GM06990 (cell line): ENCODE measurements around the gene ZNF532.

Experiments used
- DNase-seq: peaks from one replicate; pipeline ENCODE4 v3.0.0-alpha.2; 2011; ENCODE audit not compliant: insufficient read length; ENCODE audit errors: extremely low read depth
- H3K27me3 ChIP-seq: replicated peaks from 2 replicates; pipeline ENCODE4 v1.6.0; 2011; ENCODE audit warnings: low read length; ENCODE audit not compliant: control insufficient read depth, insufficient read depth
- H3K36me3 ChIP-seq: 2 replicates; pipeline ENCODE4 v1.5.1; 2011; ENCODE audit warnings: low read length; ENCODE audit not compliant: control insufficient read depth, insufficient read depth
- H3K4me3 ChIP-seq: replicated peaks from 2 replicates; pipeline ENCODE4 v1.5.1; 2011; ENCODE audit warnings: low read depth, mild to moderate bottlenecking, control low read depth, low read length
- CTCF ChIP-seq: IDR thresholded peaks from 2 replicates; pipeline ENCODE4 v1.5.1; 2011; ENCODE audit warnings: low read length, control low read depth, mild to moderate bottlenecking, inconsistent platforms; ENCODE audit not compliant: insufficient read depth, poor library complexity, severe bottlenecking

ZNF532 gene

GRCh38 chr18:59005262-59005661, 140.6 kb downstream of the ZNF532 start:
- no peak for TF ChIP-seq CTCF
- DNase-seq, result no peak

GRCh38 chr18:59006461-59007067, 141.9 kb downstream of the ZNF532 start:
- TF ChIP-seq CTCF, result no peak
- Histone ChIP-seq H3K27me3 (no peaks in the 10 kb centered on the region), H3K36me3 (no peaks in the 10 kb centered on the region), H3K4me3 (no peak overlapping the region)
- no peak for DNase-seq

More at GRCh38 chr18:59005262-59005661, 140.6 kb downstream of the ZNF532 start:
- Histone ChIP-seq H3K4me3 (no peak overlapping the region), H3K27me3 (no peaks in the 10 kb centered on the region), H3K36me3 (no peaks in the 10 kb centered on the region)

GRCh38 chr18:59008302-59008974, 143.8 kb downstream of the ZNF532 start:
- Histone ChIP-seq H3K36me3 (no peaks in the 10 kb centered on the region), H3K4me3 (no peak overlapping the region), H3K27me3 (no peaks in the 10 kb centered on the region)
- no peak for DNase-seq
- no peak for TF ChIP-seq CTCF

GRCh38 chr18:59009846-59010245, 145.2 kb downstream of the ZNF532 start:
- Histone ChIP-seq H3K36me3 (no peaks in the 10 kb centered on the region), H3K4me3 (no peak overlapping the region), H3K27me3 (no peaks in the 10 kb centered on the region)
- TF ChIP-seq CTCF, result no peak
- no peak for DNase-seq

- H3K4me3 ChIP-seq, result no peak overlapping the region
Observed at GRCh38 chr18:59011289-59011688, 146.6 kb downstream of the ZNF532 start.

More at GRCh38 chr18:59011289-59011688, 146.6 kb downstream of the ZNF532 start:
- no peaks in the 10 kb centered on the region for H3K27me3 ChIP-seq
- no peaks in the 10 kb centered on the region for H3K36me3 ChIP-seq
- no peak for TF ChIP-seq CTCF
- DNase-seq, result no peak
